Dermis blood vessel endothelial cell (primary cell): ENCODE results near the gene SHISA8. TPM values are rescaled to one million over a fixed set of nuclear protein-coding genes. Genes with fewer than 3 reads are reported as not detected.
"Not testable (repeated sequence)": the region's sequence is repeated elsewhere in the genome, so short reads cannot be mapped to it uniquely, and the experiment has no call there.

ENCODE experiments used
- DNase-seq: peaks from one replicate; pipeline ENCODE4 v3.0.0; 2010
- total RNA-seq: library from RNA; depleted of rRNA; stranded (reverse); fragments of >200 nt; gene quantifications from 2 replicates; pipeline ENCODE4 v1.2.3, GENCODE V29; 2014

The SHISA8 gene
- not detected in 2 replicates for total RNA-seq

DNA sequence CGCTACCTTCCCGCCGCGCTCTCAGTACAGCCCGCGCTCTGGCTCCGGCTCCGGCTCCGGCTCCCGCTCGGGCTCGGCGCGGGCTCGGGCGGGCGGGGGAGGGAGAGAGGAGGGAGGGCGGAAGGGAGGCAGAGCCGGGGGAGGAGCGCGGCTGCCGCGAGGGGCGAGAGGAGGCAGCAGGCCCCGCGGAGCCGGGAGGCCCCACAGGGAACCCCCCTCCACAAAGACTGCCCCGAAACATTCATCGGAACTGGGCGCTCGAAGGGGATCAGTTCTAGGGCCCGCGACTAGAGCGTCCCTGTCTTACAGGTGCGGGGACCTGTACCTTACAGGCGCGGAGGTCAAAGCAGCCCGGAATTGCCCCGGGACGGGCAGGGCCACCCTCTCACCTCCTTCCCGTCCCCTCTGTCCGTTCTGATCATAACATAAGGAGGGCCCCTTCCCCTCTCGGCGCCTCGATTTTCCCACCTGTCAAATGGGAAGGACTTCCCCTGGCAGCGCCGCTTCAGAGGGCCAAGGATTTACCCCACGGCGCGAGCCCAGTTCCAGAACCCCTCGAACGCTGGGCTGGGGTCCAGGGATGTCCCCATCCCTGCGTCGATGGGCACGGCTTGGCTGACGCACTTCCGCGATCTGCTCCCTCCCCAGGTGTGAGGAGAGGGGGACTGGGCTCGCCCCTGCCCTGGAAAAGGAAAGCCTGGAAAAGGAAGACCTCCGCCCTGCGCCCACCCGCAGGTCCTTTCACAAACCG lies at the start of gene SHISA8:
TSS of gene SHISA8 (minus strand) at position 40 of the 751 bp plus-strand sequence. CDS start 407 bp downstream, outside the sequence.
- DNase-seq = peak; percentile 50

DNA sequence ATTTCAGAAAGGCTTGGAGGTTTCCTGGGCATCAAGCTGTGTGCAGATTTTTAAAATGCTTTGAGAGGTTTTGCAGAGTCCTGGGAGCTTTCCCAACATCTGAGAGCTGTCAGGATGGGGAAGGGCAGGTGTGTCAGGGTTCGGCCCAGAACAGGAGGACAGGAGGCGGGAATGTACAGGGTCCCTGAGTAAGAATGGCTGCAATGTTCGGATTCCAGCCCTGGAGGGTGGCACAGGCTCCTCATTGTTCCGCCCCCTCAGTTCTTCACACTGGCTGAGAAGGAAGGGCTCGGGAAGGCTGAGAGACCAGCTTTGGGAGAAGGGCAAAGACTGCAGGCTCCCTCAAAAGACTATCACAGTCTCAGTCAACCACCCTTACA lies 49.2 kb upstream of the SHISA8 start:
- DNase-seq = no peak

DNA sequence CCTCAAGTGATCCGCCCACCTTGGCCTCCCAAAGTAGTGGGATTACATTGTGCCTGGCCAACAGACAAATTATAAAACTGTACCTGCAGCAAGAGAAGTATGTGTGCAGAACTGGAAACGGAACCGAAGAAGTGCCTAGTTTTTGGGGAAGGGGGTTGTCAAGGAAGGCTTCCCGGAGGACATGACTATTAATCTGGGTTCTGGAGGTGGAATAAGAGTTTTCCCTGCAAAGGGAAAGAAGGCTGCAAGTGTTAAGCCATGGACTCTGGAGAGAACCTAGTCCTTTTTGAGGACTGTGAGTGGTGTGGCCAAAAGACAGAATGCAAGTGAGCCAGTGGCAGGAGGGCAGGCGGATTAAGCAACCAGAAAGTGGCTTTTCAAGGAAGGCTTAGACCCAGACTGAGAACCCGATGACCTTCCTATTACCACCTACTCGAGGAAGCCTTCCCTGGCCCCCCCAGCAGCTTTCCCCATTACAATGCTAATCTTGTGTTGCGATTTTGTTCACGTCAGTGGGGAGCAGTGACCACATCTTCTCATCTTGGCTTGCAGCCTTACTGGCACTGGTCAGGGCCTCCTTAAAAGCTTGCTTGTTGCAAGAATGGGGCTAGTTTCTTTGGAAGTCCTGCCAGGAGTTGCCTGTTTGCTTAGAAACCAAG lies 48.7 kb upstream of the SHISA8 start:
- DNase-seq = no peak

DNA sequence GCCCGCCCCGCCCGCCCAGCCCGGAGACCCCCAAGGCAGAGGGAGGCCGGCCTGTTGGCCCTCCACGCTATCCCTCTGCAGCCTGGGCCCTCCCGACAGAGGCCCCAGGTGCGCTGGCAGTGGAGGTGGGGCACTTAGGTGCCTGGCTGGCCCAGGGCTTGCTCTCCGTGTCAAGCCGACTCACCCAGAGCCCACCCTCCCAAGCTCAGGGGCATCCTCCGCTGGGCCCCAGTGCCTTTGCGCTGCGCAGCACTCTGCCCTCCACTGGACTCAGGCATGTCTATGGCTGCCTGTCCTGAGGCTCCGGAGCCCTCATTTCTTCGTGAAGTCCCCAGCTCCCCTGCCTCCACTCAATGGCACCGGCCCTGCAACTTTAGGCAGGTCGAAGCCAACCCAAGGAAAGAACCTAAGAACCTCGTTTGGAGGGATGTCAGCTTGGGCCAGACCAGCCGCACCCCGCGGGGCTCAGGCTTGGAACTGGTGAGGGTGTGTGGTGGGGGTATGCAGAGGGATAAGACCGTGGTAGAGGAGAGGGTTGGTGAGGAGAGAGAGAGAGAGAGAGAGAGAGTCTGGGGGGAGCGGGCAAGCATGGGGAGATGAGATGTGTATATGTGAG lies 43.2 kb upstream of the SHISA8 start:
- DNase-seq = no peak

DNA sequence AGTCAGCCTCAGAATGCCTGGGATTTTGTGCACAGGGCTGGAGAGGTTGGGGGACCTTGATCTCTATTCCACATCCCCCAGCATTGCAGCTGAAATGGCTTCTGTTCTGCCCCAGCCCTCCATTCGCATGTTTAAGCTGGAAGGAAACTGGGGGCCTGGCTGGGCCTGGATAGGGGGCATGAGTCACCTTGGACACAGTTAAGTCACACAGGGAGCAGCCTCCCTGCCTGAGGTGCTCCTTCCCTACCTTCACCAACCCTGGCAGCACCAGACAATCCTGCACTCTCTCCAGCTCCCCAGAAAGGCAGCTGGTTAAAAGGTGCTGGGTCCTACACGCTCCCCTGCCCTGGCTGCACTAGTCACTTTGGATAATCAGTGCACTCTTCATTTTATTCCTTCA lies 37.8 kb upstream of the SHISA8 start:
- DNase-seq = no peak

DNA sequence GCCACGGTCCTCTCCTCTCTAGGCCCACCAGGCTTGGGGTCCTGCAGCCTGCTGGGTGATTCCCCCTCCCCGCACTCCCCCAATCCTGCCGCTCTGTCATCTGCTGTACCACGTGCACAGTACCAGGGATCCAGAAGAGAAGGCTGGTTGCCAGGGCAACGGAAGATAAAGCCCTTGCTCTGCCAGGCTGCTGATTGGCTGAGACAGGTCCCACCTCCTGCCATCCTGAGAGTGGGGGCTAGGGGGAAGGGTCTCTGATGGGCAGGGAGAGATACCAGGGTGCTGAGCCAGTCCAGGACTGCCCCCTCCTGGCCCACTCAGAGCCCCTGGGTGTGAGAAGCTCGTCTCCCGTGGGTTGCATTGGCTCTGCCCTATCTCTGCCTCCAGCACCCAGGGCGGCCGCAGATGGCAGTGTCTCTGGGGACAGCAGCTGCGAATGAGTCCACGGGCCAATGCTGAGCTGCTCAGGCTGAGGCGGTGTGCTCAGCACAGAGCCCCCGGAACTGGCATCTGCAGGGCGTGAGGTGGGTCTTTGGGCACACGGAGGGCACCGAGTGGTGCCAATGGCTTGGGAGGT lies 37.1 kb upstream of the SHISA8 start, which contains the start of gene SMIM45:
TSS of gene SMIM45 (plus strand) at position 253 of the 577 bp plus-strand sequence.
- DNase-seq = no peak

DNA sequence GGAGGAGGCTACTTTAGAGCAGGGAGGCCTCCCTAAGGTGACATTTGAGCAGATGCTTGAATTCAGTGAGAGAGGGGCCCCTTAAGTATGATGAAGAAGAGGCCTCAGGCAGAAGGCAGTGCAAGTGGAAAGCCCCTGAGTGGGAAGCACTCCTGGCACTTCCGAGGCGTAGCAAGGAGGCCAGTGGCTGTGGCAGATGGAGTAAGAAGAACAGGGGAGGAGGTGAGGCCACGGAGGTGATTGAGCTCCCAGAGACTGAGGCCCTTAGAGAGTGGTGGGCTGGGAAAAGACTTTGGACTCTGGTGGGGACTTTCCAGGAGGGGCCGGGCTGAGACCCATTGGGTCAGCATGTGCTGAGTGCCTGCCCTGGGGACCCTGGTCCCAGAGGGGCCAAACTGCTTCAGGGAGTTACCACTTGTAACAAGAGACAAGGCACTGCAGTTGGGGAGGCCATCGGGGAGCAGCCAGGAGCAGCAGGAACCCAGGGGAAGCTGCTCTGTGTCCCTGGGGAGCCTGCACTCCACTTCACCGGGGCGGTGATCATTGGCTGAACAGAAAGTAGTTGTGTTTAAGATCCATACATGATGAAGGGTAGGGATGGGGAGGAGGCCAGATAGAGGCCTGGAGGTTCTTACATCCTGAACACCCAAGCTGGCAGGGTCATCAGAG lies 34.6 kb upstream of the SHISA8 start:
- DNase-seq = no peak

DNA sequence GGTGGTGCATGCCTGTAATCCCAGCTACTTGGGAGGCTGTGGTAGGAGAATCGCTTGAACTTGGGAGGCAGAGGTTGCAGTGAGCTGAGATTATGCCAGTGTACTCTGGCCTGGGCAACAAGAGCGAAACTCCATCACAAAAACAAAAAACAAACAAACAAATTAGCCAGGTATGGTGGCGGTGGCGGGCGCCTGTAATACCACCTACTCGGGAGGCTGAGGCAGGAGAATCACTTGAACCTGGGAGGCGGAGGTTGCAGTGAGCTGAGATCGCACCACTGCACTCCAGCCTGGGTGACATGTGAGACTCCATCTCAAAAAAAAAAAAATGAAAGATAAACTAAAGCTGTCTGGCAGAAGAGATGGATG lies 34.0 kb upstream of the SHISA8 start:
- not testable (repeated sequence) for DNase-seq

DNA sequence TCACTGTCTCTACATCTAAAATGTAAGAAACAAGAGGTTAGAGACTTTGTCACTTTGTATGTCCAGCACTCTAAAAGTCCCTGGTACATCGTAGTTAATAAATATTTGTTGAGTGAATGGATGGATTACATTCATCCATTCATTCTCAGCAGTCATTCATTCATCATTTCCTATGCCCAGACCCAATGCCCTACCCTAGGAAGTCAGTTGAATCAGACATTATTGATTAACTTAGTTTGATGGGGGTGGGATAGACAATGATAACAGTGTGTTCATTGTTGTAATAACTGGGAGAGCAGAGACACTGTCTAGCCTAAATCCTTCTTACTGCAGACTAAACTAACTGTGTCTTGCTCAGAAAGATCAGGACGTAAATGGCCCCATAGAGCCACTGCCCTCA lies 33.3 kb upstream of the SHISA8 start:
- DNase-seq = no peak

DNA sequence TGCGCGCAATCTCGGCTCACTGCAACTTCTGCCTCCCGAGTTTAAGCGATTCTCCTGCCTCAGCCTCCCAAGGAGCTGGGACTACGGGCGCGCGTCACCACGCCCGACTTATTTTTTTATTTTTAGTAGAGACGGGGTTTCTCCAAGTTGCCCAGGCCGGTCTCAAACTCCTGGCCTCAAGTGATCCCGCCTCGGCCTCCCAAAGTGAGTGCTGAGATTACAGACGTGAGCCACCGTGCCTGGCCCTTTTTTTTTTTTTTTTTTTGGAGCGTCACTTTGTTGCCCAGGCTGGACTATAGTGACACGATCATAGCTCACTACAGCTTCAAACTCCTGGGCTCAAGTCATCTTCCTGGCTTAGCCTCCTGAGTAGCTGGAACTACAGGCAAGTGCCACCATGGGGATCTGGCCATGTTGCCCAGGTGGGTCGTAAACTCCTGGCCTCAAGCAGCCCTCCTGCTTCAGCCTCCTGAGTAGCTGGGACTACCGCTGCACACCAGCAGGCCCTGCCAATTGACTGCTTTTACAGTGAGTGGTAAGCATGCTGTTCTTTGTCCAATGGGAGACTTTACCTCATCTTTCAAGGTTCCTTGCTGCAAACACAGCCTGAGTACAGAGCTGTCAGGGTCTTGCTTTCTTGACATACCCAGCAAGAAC lies 32.7 kb upstream of the SHISA8 start:
- DNase-seq = no peak

DNA sequence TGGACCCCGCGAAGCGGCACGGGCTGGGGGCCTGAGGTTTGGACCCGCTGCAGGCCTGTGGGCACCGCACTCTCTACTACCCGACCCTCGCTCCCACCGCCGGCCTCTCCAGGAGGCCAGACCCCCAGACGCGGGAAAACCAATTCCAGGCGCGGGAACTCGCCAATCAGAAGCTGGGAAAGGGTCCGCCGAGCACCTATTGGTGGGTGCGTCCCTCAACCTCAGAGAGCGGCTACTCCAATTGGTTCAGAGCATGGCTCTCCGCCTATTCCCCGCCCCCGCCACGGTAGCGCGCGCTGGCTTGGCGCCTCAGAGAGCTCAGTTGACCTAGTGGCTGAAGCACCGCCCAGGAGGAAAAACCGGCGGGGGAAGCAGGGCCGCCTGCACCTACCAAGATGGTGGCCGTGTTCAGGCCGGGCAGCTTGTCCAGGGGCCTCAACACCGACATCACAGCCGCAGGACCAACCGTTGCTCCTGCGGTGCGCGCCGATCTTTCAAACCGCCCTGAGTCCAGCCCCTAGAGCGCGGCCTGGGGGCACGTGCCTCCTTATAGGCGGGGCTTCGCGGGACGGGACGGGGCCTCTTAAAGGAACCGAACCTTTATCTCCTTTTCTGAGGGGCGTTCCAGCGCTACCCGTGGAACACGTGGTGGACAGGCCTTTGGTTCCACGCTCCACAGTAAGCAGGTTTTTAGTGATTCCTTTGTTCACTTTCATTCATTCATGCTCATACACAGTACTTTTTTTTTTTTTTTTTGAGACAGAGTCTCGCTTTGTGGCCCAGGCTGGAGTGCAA lies 32.0 kb upstream of the SHISA8 start, which contains the start of gene CENPM:
TSS of gene CENPM (minus strand) at position 524 of the 795 bp plus-strand sequence. CDS start at position 448, 76 bp downstream.
- peak; percentile 96 for DNase-seq

DNA sequence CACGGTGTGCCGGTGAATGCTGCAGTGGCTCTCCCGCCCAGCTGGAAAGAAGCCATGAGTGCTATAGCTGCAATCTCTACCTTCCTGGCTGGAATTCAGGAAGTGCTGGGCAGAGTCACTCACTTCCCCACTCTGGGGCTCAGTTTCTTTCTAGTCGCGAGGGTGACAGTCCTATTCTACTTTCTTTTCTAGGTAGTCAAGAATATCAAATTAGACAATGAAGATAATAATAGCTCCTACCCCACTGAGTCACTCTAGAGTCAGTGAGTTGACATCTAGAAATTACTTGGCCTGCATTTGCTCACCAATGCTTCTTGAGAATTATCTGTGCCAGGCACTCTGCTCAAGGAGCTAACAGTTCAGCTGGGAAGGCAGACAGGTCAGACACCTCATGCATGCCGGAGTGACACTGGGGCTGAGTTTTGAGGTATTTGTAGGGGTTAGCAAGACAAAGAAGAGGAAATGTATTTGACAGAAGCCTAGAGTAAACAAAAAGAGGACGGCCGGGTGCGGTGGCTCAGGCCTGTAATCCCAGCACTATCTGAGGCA lies 28.9 kb upstream of the SHISA8 start:
- DNase-seq = peak; percentile 59

DNA sequence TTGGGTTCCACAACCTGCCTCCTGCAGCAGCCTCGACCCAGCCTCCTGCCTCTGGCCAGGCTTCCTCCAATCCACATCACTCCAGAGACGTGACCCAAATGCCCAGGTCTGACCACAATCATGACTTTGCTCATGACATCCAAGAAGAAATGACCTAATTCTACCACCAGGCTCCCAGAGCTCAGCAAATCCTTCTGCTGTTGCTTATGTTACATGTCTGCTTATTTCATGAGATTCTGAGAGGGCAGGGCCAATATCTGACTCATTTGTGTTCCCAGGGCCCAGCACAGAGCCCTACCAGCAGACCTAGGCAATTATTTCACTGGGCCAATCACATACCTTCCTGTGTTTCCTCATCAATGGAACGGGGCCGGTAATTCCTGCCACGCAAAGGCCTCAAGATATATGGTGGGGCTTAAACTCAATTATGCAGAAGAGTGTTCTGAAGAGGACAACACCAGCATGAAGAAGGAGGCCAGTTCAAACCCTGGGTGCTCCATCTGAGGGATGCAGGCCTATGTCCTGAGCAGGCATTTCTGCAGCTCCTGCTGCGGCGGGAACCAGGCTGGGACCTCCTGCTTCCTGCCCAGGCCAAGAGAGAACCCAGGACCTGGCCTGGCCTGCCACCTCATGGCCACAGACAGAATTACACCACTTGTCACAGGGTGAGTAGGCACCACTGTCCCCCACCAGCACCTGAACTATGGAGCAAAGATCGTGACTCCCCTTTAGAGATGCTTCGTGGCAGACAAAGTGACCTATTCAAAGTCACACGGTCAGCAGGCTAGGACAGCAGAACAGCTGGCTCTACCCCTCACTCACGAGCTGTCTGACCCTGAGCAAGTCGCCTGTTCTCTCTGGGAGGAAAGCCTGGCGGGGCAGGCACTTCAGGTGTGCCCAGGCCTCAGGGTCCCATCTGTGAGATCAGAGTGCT lies 26.2 kb upstream of the SHISA8 start:
- peak; percentile 88 for DNase-seq

DNA sequence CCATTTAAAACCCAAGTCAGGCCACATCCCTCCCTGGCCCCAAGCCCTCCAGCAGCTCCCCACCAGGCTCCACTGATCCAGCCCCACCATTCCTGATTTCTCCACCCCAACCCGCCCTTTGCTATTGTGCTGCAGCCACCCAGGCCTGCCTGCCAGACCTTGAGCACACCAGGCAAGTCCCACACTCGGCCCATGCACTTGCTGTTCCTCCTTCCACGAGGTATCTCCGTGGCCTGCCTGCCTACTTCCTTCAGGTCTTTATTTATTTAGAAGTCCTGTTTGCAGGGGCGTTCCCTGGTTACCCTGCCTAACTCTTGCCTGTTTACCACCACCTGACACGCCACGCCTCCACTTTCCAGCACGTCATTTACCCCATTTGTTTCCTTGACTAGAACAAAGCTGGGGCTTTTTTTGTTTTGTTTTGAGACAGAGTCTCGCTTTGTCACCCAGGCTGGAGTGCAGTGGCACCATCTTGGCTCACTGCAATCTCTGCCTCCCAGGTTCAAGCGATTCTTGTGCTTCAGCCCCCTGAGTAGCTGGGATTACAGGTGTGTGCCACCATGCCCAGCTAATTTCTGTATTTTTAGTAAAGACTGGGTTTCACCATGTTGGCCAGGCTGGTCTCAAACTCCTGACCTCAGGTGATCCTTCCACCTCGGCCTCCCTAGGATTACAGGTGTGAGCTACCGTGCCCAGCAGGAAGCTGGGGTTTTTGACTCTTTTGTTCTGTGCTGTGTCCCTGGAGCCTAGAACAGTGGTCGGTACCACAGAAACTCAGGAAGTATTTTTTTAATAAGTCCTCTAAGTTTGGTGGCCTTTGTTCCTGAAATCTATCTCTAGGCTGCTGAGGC lies 25.3 kb upstream of the SHISA8 start:
- no peak for DNase-seq

DNA sequence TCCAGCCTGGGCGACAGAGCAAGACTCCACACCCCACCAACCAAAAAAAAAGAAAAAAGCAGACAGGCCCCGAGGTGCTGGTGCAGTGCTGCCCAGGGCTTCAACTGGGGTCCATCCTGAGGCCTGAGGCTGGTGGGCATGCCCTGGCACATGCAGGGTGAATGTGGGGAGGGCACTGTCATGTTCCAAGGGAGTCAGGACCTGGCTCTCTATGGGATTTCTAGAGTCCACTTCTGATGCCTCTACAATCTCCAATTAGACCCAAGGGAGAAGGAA lies 22.0 kb upstream of the SHISA8 start:
- no peak for DNase-seq

DNA sequence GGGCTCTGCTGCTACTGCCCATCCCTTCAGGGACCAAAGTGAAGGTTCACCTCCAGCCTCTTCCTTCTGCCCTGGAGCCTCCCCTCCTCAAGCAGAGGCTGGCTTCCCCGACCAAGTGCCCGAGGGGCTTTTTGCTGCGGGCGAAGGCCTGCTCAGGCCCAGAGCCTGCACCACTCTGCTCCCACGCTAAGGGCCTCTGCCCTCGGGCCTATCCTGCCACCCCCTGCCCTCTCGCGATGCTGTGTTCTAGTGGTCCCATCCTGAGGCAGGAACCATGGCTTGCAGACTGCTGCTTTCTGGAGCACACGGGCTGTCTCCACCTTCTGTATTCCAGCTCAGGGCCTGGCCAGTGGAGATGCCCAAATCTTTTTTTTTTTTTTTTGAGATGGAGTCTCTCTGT lies 20.6 kb upstream of the SHISA8 start:
- no peak for DNase-seq

DNA sequence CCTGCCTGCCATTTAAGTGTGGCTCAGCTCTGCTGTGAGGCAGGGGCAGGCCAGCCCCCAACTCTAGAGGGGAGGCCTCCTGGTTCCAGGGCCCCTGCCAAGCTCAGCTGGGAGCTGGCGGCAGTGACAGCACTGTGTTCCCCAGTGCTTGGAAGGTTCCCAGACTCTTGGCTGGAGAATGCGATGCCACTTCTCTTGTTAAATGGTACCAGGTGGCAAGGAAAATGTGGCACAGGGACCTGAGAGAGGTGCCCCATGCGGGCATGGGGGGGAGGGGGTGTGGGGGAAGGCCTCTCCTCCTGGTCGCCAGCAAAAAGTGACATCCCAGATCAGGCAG lies 20.1 kb upstream of the SHISA8 start:
- no peak for DNase-seq

DNA sequence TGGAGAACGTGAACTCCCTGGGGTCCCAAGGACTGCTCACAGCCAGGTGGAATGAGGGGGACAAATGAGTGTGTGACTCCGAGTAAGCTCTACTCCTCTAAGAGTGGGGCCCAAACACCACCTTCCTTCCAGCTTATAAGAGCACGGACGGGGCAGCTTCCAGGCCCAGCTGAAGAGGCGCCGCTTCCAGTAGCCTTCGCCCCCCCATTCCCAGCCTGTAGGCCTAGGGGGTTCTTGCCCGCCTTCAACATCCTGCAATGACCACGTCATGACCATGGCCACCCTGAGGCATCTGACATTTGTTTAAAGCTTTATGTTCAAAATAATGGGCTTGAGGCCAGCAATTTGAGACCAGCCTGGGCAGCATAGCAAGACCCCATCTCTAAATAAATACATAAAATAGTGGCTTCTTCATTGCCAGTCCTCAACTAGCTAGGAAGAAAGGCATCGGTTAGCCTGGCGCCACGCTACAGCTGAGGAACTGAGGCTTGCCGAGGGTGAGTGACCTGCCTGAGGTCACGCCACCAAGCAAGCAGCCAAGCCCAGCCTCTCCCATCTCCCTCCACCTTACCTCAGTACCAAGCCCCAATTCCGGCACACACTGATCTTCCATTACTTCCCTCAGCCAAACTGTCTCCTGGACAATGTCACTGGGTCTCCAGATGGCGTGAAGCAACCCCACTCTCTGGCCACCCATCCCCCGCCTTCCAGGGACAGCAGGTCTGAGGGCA lies 19.6 kb upstream of the SHISA8 start:
- DNase-seq = no peak
